K562 (cell line): ENCODE measurements around the gene SARS2. TPM values are rescaled to one million over a fixed set of nuclear protein-coding genes. Genes with fewer than 3 reads are reported as not detected.

ENCODE experiments used
- HDAC2 ChIP-seq: fragments of 450-650 bp; IDR thresholded peaks from 2 replicates; pipeline ENCODE4 v1.6.1; 2016; ENCODE audit warnings: mild to moderate bottlenecking
- MYNN ChIP-seq, 2 experiments: sonication (generic); formaldehyde crosslinking in 1 of 2; IDR thresholded peaks; 2 replicates each; pipeline versions ENCODE4 v1.5.0 to v1.6.1; 2016 to 2020; ENCODE audit warnings: antibody characterized with exemption in 1 of 2, missing genetic modification reagents in 1 of 2
- NR2C2 ChIP-seq, 2 experiments: fragments of 200-800 bp in 1 of 2; sonication (Bioruptor generic) in 1 of 2; sonication (generic) in 1 of 2; formaldehyde crosslinking in 1 of 2; IDR thresholded peaks; 2 replicates each; pipeline versions ENCODE4 v1.6.1 to v1.8.0; 2016 to 2022; ENCODE audit warnings: mild to moderate bottlenecking in 1 of 2, missing compliant biosample characterization in 1 of 2, missing genetic modification characterization in 1 of 2, missing genetic modification reagents in 1 of 2
- OTX1 ChIP-seq: fragments of 450-650 bp; formaldehyde crosslinking; IDR thresholded peaks from 2 replicates; pipeline ENCODE4 v1.4.0; 2022; ENCODE audit warnings: mild to moderate bottlenecking
- SOX6 ChIP-seq: fragments of 450-650 bp; IDR thresholded peaks from 2 replicates; pipeline ENCODE4 v1.6.1; 2014; ENCODE audit warnings: mild to moderate bottlenecking
- STAT5A ChIP-seq: IDR thresholded peaks from 2 replicates; pipeline ENCODE4 v1.6.1; 2012; ENCODE audit warnings: low read length, inconsistent platforms, borderline replicate concordance
- ZNF253 ChIP-seq: fragments of 250-450 bp; sonication (Bioruptor Pico); conservative IDR thresholded peaks from 2 replicates; pipeline ENCODE4 v1.6.1; 2021; ENCODE audit warnings: mild to moderate bottlenecking
- polyA plus RNA-seq, 8 experiments: library from polyadenylated mRNA; depleted of rRNA in 4 of 8; stranded (reverse) in 5 of 8; unstranded in 3 of 8; fragments of >200 nt; fragmentation: Nextera tagmentation in 2 of 8; fragmentation: Illumina TruSeq in 1 of 8; extraction: Ambion mirVana in 2 of 8; extraction: Trizol in 1 of 8; gene quantifications; 2 replicates each; pipeline versions ENCODE4 v1.2.1 to v1.2.3, GENCODE V29; 2011 to 2014; ENCODE audit warnings: inconsistent platforms in 1 of 8, missing spikeins in 1 of 8
- total RNA-seq, 7 experiments: library from RNA; depleted of rRNA in 6 of 7; stranded (reverse); fragments of >200 nt in 6 of 7; fragmentation: Illumina TruSeq in 2 of 7; extraction: Trizol in 2 of 7; gene quantifications; 2 replicates each; pipeline versions ENCODE4 v1.2.1 to v1.2.3, GENCODE V29; 2011 to 2021; ENCODE audit warnings: low replicate concordance in 1 of 7
- TF ChIP-seq, protein P1 (sequence below), 2 experiments: fragments of 450-650 bp; conservative IDR thresholded peaks; 2 replicates each; pipeline ENCODE4 v1.6.1; 2017; ENCODE audit warnings: mild to moderate bottlenecking in 2 of 2, moderate library complexity in 2 of 2
- TF ChIP-seq, protein P2 (sequence below): fragments of 250-450 bp; sonication (Bioruptor Pico); IDR thresholded peaks from 2 replicates; pipeline ENCODE4 v1.5.1; 2021; ENCODE audit warnings: mild to moderate bottlenecking
- TF ChIP-seq, protein P3 (sequence below): fragments of 450-650 bp; IDR thresholded peaks from 2 replicates; pipeline ENCODE4 v1.6.1; 2017; ENCODE audit warnings: antibody characterized with exemption

SARS2 gene
- total and polyA plus RNA-seq, 9 of the 15 experiments (the other 6 are each of a cell fraction or from before 2014, with no cell fraction given), result 3.1 to 59.1 (median 31.7) TPM

DNA sequence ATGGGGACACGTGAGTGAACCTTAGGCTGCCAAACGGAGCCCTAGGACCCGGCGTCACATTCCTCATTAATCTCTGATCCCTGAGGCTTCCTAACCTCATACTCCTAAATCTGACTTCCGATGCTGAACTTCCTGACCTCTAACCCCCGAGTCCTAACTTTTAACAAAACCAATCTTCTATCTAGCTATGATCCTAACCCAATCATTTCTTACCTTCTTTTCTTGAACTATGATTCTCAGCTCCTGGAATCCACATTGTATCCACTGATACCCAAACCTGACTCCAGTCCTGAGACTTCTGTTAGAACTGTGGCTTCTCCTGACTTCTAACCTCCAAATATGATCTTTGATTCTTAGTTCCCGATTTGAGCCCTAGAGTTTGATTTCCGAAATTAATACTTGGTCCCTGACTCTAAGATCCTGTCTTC, 30.3 kb downstream of the SARS2 start (continued):
- TF ChIP-seq, protein P1, sequence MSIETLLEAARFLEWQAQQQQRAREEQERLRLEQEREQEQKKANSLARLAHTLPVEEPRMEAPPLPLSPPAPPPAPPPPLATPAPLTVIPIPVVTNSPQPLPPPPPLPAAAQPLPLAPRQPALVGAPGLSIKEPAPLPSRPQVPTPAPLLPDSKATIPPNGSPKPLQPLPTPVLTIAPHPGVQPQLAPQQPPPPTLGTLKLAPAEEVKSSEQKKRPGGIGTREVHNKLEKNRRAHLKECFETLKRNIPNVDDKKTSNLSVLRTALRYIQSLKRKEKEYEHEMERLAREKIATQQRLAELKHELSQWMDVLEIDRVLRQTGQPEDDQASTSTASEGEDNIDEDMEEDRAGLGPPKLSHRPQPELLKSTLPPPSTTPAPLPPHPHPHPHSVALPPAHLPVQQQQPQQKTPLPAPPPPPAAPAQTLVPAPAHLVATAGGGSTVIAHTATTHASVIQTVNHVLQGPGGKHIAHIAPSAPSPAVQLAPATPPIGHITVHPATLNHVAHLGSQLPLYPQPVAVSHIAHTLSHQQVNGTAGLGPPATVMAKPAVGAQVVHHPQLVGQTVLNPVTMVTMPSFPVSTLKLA (conservative IDR thresholded peaks at IDR 0.05), result peak in 1 of 2 experiments; percentile 39; a peak in 2 of 4 replicates
- TF ChIP-seq ZNF253 (CRISPR knock-in tag) (no peak), MYNN (IDR thresholded peaks at IDR 0.05) (no peak), MYNN (CRISPR knock-in tag; IDR thresholded peaks at IDR 0.05) (no peak), HDAC2 (peak; percentile 69), NR2C2 (CRISPR knock-in tag; IDR thresholded peaks at IDR 0.05) (no peak), NR2C2 (tag; IDR thresholded peaks at IDR 0.05) (peak; percentile 94), SOX6 (no peak), OTX1 (CRISPR knock-in tag) (no peak), STAT5A (no peak)
- TF ChIP-seq, protein P2, sequence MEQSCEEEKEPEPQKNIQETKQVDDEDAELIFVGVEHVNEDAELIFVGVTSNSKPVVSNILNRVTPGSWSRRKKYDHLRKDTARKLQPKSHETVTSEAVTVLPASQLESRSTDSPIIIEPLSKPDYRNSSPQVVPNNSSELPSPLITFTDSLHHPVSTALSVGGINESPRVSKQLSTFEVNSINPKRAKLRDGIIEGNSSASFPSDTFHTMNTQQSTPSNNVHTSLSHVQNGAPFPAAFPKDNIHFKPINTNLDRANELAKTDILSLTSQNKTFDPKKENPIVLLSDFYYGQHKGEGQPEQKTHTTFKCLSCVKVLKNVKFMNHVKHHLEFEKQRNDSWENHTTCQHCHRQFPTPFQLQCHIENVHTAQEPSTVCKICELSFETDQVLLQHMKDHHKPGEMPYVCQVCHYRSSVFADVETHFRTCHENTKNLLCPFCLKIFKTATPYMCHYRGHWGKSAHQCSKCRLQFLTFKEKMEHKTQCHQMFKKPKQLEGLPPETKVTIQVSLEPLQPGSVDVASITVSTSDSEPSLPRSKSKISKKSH (CRISPR knock-in tag), result no peak
- TF ChIP-seq, protein P3, sequence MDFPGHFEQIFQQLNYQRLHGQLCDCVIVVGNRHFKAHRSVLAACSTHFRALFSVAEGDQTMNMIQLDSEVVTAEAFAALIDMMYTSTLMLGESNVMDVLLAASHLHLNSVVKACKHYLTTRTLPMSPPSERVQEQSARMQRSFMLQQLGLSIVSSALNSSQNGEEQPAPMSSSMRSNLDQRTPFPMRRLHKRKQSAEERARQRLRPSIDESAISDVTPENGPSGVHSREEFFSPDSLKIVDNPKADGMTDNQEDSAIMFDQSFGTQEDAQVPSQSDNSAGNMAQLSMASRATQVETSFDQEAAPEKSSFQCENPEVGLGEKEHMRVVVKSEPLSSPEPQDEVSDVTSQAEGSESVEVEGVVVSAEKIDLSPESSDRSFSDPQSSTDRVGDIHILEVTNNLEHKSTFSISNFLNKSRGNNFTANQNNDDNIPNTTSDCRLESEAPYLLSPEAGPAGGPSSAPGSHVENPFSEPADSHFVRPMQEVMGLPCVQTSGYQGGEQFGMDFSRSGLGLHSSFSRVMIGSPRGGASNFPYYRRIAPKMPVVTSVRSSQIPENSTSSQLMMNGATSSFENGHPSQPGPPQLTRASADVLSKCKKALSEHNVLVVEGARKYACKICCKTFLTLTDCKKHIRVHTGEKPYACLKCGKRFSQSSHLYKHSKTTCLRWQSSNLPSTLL, result no peak
